SK-N-MC (cell line): ENCODE data around the gene TOMM40.
"Not testable (repeated sequence)": the region's sequence is repeated elsewhere in the genome, so short reads cannot be mapped to it uniquely, and the experiment has no call there.

Experiments
- DNase-seq: peaks from one replicate; pipeline ENCODE4 v3.0.0-alpha.2; 2011; ENCODE audit warnings: low read depth, low spot score
- H3K27ac ChIP-seq: fragments of 200-600 bp; sonication (generic); 2 replicates; pipeline ENCODE4 v1.5.1; 2016; ENCODE audit warnings: mixed run types
- H3K36me3 ChIP-seq: fragments of 200-600 bp; sonication (generic); 2 replicates; pipeline ENCODE4 v1.6.1; 2017; ENCODE audit warnings: antibody characterized with exemption, low read length, mixed read lengths; ENCODE audit not compliant: insufficient read depth
- H3K4me3 ChIP-seq: fragments of 200-600 bp; sonication (generic); 2 replicates; pipeline ENCODE4 v1.5.1; 2016
- H3K9ac ChIP-seq: fragments of 200-600 bp; sonication (generic); 2 replicates; pipeline ENCODE4 v1.8.0; 2017; ENCODE audit warnings: mixed run types, mixed read lengths; ENCODE audit not compliant: insufficient read length
- H3K9me3 ChIP-seq: fragments of 200-600 bp; sonication (generic); 2 replicates; pipeline ENCODE4 v1.6.1; 2017; ENCODE audit warnings: low read depth, mild to moderate bottlenecking, antibody characterized with exemption, low read length, moderate library complexity, mixed read lengths
- EZH2 ChIP-seq: fragments of 200-600 bp; sonication (generic); IDR thresholded peaks from one replicate; pipeline ENCODE4 v1.6.1; 2017; ENCODE audit warnings: antibody characterized with exemption
- FOXP2 ChIP-seq: optimal IDR thresholded peaks from 2 replicates; pipeline ENCODE3; 2011; ENCODE audit warnings: mild to moderate bottlenecking, moderate library complexity; ENCODE audit not compliant: insufficient read depth; ENCODE audit errors: extremely low read length, control extremely low read depth
- POLR2AphosphoS5 ChIP-seq: IDR thresholded peaks from 2 replicates; pipeline ENCODE4 v1.6.1; 2012; ENCODE audit warnings: mild to moderate bottlenecking, low read depth, low read length, borderline replicate concordance

Gene TOMM40

GRCh38 chr19:44903602-44904425, 12.8 kb downstream of the TOMM40 start:
- peaks cover 28% of the 10 kb centered on the region for H3K36me3 ChIP-seq

GRCh38 chr19:44904426-44904994, 13.5 kb downstream of the TOMM40 start:
- no peak overlapping the region for H3K9ac ChIP-seq
- no peak for DNase-seq
- no peak for TF ChIP-seq EZH2
- peak; percentile 12; the same call in 1 of the 2 replicates for TF ChIP-seq POLR2AphosphoS5
- H3K36me3 ChIP-seq = peaks cover 28% of the 10 kb centered on the region
- no peak overlapping the region for H3K4me3 ChIP-seq
- no peaks in the 10 kb centered on the region for H3K9me3 ChIP-seq
- peak overlapping the region; percentile 73 for H3K27ac ChIP-seq

More at GRCh38 chr19:44903602-44904425, 12.8 kb downstream of the TOMM40 start:
- H3K9me3 ChIP-seq = no peaks in the 10 kb centered on the region
- peak; percentile 55 for TF ChIP-seq POLR2AphosphoS5
- TF ChIP-seq EZH2 = no peak
- TF ChIP-seq FOXP2 = no peak
- peak overlapping the region; percentile 73 for H3K27ac ChIP-seq
- no peak overlapping the region for H3K9ac ChIP-seq
- H3K4me3 ChIP-seq = no peak overlapping the region
- no peak for DNase-seq

- no peak for DNase-seq
- TF ChIP-seq POLR2AphosphoS5 = no peak
- Histone ChIP-seq H3K4me3 (peak within 1 kb of the TSS; percentile 68), H3K27ac (peak within 1 kb of the TSS; percentile 73; the same call in 1 of the 2 replicates), H3K9me3 (no peaks in the 10 kb centered on the region), H3K36me3 (peaks cover 20% of the 10 kb centered on the region), H3K9ac (peak within 1 kb of the TSS; percentile 37)
These were observed 14.5 kb downstream of the TOMM40 start, which contains the start of gene APOE for GRCh38 chr19:44905437-44906160. TSS of gene APOE (plus strand) at chr19:44905796. CDS start at chr19:44906625, 829 bp downstream.

GRCh38 chr19:44907613-44908012, 16.6 kb downstream of the TOMM40 start:
- DNase-seq = no peak
- TF ChIP-seq FOXP2 (no peak), POLR2AphosphoS5 (no peak), EZH2 (no peak)
- no peak overlapping the region for H3K4me3 ChIP-seq
- H3K9me3 ChIP-seq = no peaks in the 10 kb centered on the region
- peaks cover 6% of the 10 kb centered on the region for H3K36me3 ChIP-seq
- no peak overlapping the region for H3K9ac ChIP-seq
- no peak overlapping the region for H3K27ac ChIP-seq

- no peak for DNase-seq
- H3K4me3 ChIP-seq = no peak overlapping the region
- TF ChIP-seq FOXP2 (no peak), EZH2 (no peak), POLR2AphosphoS5 (no peak)
- no peak overlapping the region for H3K9ac ChIP-seq
- peaks cover 2% of the 10 kb centered on the region; the same call in 1 of the 2 replicates for H3K36me3 ChIP-seq
- no peaks in the 10 kb centered on the region for H3K9me3 ChIP-seq
- H3K27ac ChIP-seq = no peak overlapping the region
These were observed 17.2 kb downstream of the TOMM40 start for GRCh38 chr19:44908074-44908835.

GRCh38 chr19:44908836-44909261, 17.8 kb downstream of the TOMM40 start:
- no peak overlapping the region for H3K9ac ChIP-seq
- H3K9me3 ChIP-seq = no peaks in the 10 kb centered on the region
- H3K27ac ChIP-seq = no peak overlapping the region
- H3K4me3 ChIP-seq = no peak overlapping the region
- DNase-seq = no peak
- no peaks in the 10 kb centered on the region for H3K36me3 ChIP-seq
- TF ChIP-seq FOXP2 = no peak

GRCh38 chr19:44909775-44910174, 18.7 kb downstream of the TOMM40 start:
- Histone ChIP-seq H3K36me3 (no peaks in the 10 kb centered on the region), H3K9me3 (no peaks in the 10 kb centered on the region), H3K27ac (no peak overlapping the region), H3K4me3 (no peak overlapping the region), H3K9ac (no peak overlapping the region)
- DNase-seq = no peak
- no peak for TF ChIP-seq POLR2AphosphoS5
- TF ChIP-seq FOXP2 = no peak
- no peak for TF ChIP-seq EZH2

GRCh38 chr19:44911896-44912295, 20.8 kb downstream of the TOMM40 start:
- not testable (repeated sequence) for H3K9ac ChIP-seq, H3K9me3 ChIP-seq, H3K36me3 ChIP-seq, H3K4me3 ChIP-seq, H3K27ac ChIP-seq, DNase-seq
